SJSA1 (cell line): Measurements from ENCODE around the gene CSMD2. TPM values are rescaled to one million over a fixed set of nuclear protein-coding genes. Genes with fewer than 3 reads are reported as not detected.
A peak's percentile ranks its signal among the peaks of the same experiment; 100 is the strongest.

ENCODE experiments used
- DNase-seq, 2 experiments: peaks; one replicate each; pipeline ENCODE4 v3.0.0-alpha.2; 2015 to 2020; ENCODE audit warnings: low spot score in 2 of 2, low read depth in 1 of 2
- H3K27ac ChIP-seq: fragments of 250-450 bp; sonication (Bioruptor Pico); 2 replicates; pipeline ENCODE4 v1.5.1; 2020; ENCODE audit warnings: mild to moderate bottlenecking, moderate library complexity
- H3K27me3 ChIP-seq: fragments of 250-450 bp; sonication (Bioruptor Pico); replicated peaks from 2 replicates; pipeline ENCODE4 v1.5.1; 2020; ENCODE audit warnings: mild to moderate bottlenecking, moderate library complexity
- H3K36me3 ChIP-seq: fragments of 250-450 bp; sonication (Bioruptor Pico); 2 replicates; pipeline ENCODE4 v1.5.1; 2020; ENCODE audit warnings: mild to moderate bottlenecking
- H3K4me1 ChIP-seq: fragments of 250-450 bp; sonication (Bioruptor Pico); replicated peaks from 2 replicates; pipeline ENCODE4 v1.6.1; 2021; ENCODE audit warnings: mild to moderate bottlenecking
- H3K4me3 ChIP-seq: fragments of 250-450 bp; sonication (Bioruptor Pico); 2 replicates; pipeline ENCODE4 v1.5.1; 2020; ENCODE audit warnings: mild to moderate bottlenecking
- H3K9me3 ChIP-seq: fragments of 250-450 bp; sonication (Bioruptor Pico); replicated peaks from 2 replicates; pipeline ENCODE4 v1.5.1; 2020; ENCODE audit warnings: mild to moderate bottlenecking
- total RNA-seq: library from RNA; depleted of rRNA; stranded (reverse); fragments of >200 nt; shearing (Covaris generic); gene quantifications from 2 replicates; pipeline ENCODE4 v1.2.3, GENCODE V29; 2014

The CSMD2 gene
- total RNA-seq, 1 experiment from 2014 or later = 0.87 TPM

DNA sequence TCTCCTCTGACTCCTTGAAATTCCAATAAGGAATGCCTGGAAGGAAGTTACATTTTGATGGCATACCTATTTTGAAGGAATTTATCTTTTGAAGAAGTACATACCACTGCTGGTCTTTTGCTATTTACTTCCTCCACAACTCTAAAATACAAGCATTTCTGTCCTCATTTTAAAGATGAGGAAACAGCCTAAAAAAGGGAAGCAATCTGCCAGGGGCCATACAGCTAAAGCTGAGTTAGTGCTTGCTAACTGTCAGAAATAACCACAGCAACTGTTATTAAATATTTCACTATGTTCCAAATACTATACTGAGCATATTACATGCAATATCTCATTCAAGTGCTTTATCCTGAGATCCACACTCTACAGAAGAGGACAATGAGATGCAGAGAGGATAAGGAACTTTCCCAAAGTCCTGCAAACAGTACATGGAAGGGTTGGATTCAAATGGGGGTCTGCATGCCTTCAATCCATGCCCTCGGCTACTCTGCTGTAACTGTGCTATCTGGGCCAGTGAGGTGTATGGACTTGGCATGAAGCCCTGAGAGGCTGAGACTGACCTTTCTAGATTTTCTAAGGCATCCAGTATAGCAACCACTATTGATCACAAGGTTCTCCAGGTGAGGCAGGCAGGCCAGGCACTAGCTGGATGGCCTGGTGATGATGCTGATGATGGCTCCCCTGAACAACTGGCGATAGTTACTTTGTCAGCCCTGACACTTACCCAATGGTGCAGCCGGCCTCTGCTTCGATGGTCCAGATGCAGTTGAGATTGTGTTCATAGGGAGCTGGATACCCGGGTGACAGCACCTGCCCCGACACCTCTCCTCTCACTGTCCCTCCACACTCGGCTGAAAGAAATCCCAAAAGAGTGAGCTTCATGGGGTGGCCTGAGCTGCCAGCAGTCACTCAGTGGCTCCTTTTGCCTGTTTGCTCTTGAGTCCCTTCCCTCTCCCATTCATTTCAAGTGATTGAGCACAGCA, 472.5 kb downstream of the CSMD2 start:
- H3K27ac ChIP-seq = no peak overlapping the region
- 0 out of 2 replicates have a peak, but pooled peaks cover 3% of the 10 kb centered on the region for H3K27me3 ChIP-seq
- no peaks in the 10 kb centered on the region for H3K9me3 ChIP-seq
- H3K36me3 ChIP-seq = no peaks in the 10 kb centered on the region
- no peak for DNase-seq
- no peaks in the 10 kb centered on the region for H3K4me1 ChIP-seq
- no peak overlapping the region for H3K4me3 ChIP-seq

DNA sequence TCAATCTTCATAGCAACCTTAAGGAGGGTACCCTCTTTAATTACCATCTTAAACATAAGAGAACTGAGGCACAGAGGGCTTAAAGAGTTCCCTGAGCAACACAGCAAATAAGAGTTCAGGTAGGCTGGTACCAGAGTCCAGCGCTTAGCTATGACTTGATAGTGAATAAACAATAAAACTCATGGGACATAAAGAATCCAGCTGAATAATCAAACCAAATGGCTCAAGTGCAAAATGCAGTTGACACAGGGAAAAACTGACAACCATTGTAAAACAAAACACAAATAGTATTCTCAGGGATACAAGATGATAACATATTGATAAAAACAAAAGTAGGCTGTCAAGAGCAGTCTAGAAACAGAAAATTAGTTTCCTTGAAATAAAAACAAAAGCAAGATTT, 478.0 kb downstream of the CSMD2 start:
- H3K36me3 ChIP-seq = no peaks in the 10 kb centered on the region
- no peaks in the 10 kb centered on the region for H3K9me3 ChIP-seq
- H3K27ac ChIP-seq = no peak overlapping the region
- no peaks in the 10 kb centered on the region for H3K27me3 ChIP-seq
- no peak overlapping the region for H3K4me3 ChIP-seq
- no peaks in the 10 kb centered on the region for H3K4me1 ChIP-seq
- no peak for DNase-seq

DNA sequence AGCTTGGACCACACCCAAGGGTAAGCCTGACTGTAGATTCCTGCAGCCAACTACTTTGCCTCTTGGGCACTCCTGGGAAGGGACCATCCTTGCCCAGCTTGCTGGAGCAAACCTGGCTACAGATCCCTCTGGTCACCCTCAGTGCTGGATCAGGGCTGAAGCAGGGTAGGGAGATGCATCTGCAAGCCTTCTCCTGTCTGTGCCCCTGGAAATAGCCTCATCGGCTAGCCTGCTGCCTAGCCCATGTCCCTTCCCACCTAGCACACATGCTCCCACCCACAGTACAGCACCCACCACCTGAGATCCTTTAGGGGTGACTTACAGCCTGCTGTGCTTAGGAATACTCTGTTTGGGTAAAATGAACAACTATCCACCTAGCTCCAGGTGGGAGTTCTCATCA, 478.5 kb downstream of the CSMD2 start:
- H3K4me1 ChIP-seq = no peaks in the 10 kb centered on the region
- H3K27ac ChIP-seq = no peak overlapping the region
- peak in 1 of 2 experiments; percentile 25 for DNase-seq
- H3K9me3 ChIP-seq = no peaks in the 10 kb centered on the region
- no peak overlapping the region for H3K4me3 ChIP-seq
- H3K36me3 ChIP-seq = no peaks in the 10 kb centered on the region
- H3K27me3 ChIP-seq = no peaks in the 10 kb centered on the region

DNA sequence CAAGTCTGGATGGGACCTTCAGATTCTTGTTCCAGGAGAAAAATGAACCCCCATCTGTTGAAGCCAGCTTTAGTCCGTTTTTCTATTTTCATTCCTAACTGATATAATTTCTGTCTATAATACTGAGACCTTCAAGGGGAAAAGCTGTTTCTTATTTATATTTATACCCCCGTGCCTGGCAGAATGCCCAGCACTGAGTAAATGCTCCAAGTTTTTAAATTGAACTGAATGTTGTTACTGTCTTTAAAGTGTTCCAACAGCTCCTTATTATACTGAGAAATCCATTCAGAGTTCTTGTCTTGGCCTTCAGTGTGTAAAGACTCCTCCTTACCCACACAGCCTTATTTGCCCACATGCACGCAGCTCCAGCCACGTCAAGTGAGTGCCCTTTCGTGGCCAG, 479.8 kb downstream of the CSMD2 start:
- DNase-seq = no peak
- H3K27me3 ChIP-seq = no peaks in the 10 kb centered on the region
- no peaks in the 10 kb centered on the region for H3K9me3 ChIP-seq
- no peaks in the 10 kb centered on the region for H3K36me3 ChIP-seq
- H3K4me3 ChIP-seq = no peak overlapping the region
- H3K4me1 ChIP-seq = no peaks in the 10 kb centered on the region
- H3K27ac ChIP-seq = no peak overlapping the region

DNA sequence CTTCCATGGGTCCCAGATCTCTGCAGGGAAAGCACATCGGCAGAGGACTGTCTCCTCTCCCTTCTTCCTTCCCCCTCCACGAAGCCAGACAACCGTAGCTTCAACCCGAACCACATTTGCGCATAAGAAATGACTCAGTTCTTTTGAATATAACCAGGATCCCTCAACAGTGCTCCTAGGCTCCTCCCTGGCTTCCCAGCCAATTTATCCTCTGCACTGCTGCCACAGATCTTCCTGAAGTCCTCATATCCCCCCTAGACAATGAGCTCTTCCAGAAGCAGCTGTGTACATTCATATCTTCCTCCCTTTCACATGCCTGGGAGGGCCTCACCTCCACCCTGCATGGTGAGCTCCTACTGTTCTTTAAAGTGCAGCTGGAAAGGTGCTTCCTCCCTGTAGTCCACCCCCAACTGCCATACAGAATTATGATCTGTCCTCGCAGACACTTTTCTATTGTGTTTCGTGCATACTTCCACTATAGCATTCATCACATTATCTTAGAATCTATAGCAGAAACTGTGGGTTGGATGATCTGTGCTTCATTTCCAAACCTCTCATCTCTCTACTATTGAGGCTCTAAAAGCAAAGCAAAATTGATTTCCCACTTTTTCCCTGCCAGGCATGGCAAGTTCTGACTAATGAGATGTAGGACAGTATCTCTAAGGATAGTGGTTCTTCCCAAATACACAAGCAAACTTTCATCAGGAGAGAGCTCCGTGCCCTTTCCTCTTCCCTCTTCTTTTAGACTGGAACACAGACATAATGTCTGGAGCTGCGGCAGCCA, 480.4 kb downstream of the CSMD2 start:
- Histone ChIP-seq H3K4me3 (no peak overlapping the region), H3K27ac (no peak overlapping the region)
- DNase-seq = no peak

DNA sequence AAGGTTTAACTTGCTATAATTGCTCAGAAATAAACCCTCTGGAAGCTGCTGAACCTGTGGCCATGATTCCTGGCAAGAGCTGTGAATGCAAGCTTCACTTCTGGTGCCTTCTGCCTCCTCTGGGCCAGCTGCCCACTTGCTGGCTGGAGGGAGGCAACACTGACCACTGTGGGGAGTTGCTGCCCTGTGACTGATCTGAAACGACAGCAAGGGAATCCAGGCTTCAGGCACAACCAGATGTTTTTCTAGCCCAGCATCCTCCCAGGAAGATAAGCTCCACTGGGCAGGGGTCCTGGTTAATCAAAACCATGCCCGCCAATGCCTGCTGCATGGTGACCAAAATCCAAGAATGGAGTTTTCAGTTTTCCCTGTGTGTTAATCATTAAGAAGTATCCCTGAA, 481.1 kb downstream of the CSMD2 start:
- H3K4me3 ChIP-seq = no peak overlapping the region
- H3K4me1 ChIP-seq = no peaks in the 10 kb centered on the region
- H3K27me3 ChIP-seq = no peaks in the 10 kb centered on the region
- DNase-seq = no peak
- H3K9me3 ChIP-seq = no peaks in the 10 kb centered on the region
- H3K36me3 ChIP-seq = no peaks in the 10 kb centered on the region
- no peak overlapping the region for H3K27ac ChIP-seq

More for the DNA sequence above, 480.4 kb downstream of the CSMD2 start:
- H3K9me3 ChIP-seq = no peaks in the 10 kb centered on the region
- no peaks in the 10 kb centered on the region for H3K36me3 ChIP-seq
- H3K4me1 ChIP-seq = no peaks in the 10 kb centered on the region
- H3K27me3 ChIP-seq = no peaks in the 10 kb centered on the region

DNA sequence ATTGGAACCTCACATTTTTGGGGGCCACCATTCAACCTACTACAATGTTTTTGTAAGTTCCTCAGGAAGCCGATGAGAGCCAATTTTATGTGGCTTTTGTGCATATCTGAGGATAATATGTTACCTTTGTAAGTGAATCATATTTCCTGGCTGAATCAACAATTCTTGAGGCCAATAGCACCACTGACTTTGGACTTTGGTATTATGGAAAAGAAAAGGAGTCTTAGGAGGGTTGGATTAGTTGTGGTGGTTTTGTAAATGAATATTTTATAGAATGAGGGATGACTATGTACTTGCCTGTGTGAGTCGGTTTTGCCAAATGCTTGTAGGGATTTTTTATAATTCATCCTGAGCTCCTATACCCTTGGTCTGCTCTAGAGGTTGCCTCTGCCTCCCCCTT, 482.7 kb downstream of the CSMD2 start:
- Histone ChIP-seq H3K27ac (no peak overlapping the region), H3K4me3 (no peak overlapping the region), H3K36me3 (no peaks in the 10 kb centered on the region), H3K27me3 (no peaks in the 10 kb centered on the region), H3K9me3 (no peaks in the 10 kb centered on the region), H3K4me1 (no peaks in the 10 kb centered on the region)
- DNase-seq = no peak

DNA sequence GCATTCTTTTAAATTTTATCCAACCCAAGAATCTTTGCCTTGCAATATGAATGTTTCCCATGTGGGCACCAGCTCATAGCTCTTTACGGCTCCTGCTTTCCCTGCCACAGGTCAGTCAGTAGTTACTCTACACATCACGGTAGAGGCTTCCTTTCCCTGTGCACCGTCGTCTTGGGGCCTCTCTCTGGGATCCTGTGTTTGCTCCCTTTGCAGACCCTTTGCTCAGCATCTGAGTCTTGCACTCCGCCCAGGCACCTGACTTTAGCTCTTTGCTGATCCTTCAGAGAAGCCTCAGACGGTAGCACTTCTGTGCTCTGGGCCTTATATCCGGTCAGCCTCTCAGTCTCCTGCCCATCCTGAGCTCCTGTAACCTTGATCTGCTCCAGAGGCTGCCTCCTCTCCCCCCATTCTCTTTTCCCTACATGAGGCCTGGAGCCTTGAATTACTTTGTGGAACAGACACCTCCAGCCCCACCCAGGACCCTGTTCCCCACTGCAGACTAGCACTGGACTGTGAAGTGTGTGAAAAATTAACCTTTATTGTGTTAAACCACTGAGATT, 484.7 kb downstream of the CSMD2 start:
- no peaks in the 10 kb centered on the region for H3K9me3 ChIP-seq
- peak in 1 of 2 experiments; percentile 25 for DNase-seq

DNA sequence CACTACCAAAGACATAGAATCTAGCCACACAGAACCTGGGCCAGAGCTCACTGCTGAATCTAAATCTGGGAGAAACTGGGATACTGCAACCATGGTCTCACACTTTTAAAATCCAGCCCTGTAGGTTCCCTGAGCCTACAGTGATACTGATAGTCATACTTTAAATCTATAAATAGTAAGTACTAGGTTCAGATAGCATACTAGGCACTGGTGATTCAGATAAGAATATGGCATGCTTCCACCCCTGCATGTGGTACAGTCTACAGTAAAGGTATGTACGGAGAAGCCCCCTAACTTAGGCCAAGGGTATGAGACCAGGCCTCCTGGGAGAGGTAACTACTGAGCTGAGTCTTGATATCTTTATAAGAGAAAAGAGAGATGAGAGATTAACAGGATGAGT, 494.5 kb downstream of the CSMD2 start:
- DNase-seq = no peak
- H3K27ac ChIP-seq = no peak overlapping the region
- H3K9me3 ChIP-seq = no peaks in the 10 kb centered on the region
- no peaks in the 10 kb centered on the region for H3K27me3 ChIP-seq
- H3K4me1 ChIP-seq = no peaks in the 10 kb centered on the region
- H3K36me3 ChIP-seq = no peaks in the 10 kb centered on the region
- H3K4me3 ChIP-seq = no peak overlapping the region

More for the DNA sequence above, 484.7 kb downstream of the CSMD2 start:
- Histone ChIP-seq H3K4me3 (no peak overlapping the region), H3K27ac (no peak overlapping the region), H3K27me3 (no peaks in the 10 kb centered on the region), H3K4me1 (no peaks in the 10 kb centered on the region), H3K36me3 (no peaks in the 10 kb centered on the region)

DNA sequence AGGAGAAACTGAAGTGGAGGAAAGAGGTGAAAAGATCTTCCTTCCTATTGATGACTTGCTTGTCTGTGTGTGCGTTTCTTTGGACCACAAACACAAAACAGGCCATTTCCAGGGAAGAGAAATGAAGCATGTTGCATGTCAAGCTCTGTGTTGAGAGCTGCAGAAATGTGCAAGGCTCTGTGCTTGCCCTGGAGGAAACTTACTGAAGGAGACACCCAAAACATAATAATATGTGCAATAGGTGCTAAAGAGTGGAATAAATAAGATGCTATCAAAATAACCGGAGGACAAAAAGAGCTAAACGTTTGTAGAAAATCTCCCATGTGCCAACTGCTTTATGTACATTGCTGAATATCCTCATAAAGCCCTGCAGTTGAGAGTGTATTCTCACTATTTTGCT, 496.3 kb downstream of the CSMD2 start:
- Histone ChIP-seq H3K9me3 (no peaks in the 10 kb centered on the region), H3K36me3 (no peaks in the 10 kb centered on the region), H3K27me3 (no peaks in the 10 kb centered on the region), H3K27ac (no peak overlapping the region), H3K4me1 (no peaks in the 10 kb centered on the region), H3K4me3 (no peak overlapping the region)
- no peak for DNase-seq

DNA sequence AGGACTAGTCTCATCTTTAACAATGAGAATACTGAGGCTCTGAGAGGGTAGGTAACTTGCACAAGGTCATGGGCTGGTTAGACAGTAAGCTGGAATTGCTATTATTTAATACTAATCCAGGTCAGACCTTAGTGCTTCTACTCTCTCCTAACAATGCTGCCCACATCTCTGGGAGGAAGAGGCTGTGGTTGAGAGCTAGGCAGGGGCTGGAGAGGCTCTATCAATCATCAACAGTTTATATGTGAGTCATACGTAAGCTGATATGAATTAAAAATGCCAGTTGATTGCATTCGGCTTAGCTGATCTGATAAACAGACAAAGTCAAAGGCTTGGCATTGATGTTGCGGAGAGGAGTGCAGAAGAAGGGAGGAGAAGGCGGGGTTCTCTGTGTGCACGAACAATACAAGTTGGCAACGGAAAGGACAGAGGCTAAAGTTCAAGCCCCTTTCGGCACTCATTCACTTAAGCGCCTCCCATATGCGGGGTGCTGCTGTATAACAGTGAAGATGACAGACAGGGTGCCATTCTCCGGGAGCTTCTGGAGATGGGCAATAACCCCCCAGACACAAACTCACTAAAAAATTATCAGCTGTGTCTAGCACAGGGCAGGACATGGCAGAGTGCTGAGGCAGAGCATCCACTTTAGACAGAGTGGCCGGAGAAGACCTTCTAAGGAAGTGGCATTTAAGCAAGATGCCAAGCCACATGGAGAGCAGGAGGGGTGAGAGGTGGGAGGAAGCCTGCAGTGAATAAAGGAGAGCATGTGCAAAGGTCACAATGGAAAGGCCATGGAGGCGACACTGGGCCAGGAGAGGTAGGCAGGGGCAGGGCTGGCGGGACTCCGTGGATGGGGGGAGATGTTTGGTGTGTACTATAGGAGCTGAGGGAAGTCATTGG, 497.4 kb downstream of the CSMD2 start:
- H3K4me1 ChIP-seq = no peaks in the 10 kb centered on the region
- peak in 1 of 2 experiments; percentile 16 for DNase-seq
- no peaks in the 10 kb centered on the region for H3K9me3 ChIP-seq
- H3K27ac ChIP-seq = no peak overlapping the region
- no peak overlapping the region for H3K4me3 ChIP-seq
- no peaks in the 10 kb centered on the region for H3K36me3 ChIP-seq
- H3K27me3 ChIP-seq = no peaks in the 10 kb centered on the region

DNA sequence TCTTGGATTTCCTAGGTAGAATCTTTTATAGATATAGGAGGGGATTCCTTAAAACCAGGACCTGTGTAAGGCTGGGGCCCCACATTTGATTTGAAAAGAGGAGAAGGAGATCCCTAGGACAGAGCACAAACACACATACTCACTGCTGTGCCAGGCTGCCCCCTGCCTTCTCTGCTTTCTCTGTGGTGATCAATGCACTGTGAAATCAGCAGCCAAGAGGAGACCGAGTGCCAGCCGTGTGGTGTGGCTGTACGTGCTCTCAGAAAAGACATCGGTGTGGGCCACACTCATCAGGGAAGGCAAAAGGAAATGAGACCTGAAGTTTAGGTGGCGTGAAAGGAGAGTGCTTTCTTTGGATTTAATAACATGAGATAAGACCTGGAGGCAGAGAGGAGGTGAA, 498.4 kb downstream of the CSMD2 start:
- no peaks in the 10 kb centered on the region for H3K36me3 ChIP-seq
- no peak overlapping the region for H3K27ac ChIP-seq
- peak in 1 of 2 experiments; percentile 22 for DNase-seq
- H3K4me3 ChIP-seq = no peak overlapping the region
- H3K4me1 ChIP-seq = no peaks in the 10 kb centered on the region
- H3K27me3 ChIP-seq = no peaks in the 10 kb centered on the region
- H3K9me3 ChIP-seq = no peaks in the 10 kb centered on the region

DNA sequence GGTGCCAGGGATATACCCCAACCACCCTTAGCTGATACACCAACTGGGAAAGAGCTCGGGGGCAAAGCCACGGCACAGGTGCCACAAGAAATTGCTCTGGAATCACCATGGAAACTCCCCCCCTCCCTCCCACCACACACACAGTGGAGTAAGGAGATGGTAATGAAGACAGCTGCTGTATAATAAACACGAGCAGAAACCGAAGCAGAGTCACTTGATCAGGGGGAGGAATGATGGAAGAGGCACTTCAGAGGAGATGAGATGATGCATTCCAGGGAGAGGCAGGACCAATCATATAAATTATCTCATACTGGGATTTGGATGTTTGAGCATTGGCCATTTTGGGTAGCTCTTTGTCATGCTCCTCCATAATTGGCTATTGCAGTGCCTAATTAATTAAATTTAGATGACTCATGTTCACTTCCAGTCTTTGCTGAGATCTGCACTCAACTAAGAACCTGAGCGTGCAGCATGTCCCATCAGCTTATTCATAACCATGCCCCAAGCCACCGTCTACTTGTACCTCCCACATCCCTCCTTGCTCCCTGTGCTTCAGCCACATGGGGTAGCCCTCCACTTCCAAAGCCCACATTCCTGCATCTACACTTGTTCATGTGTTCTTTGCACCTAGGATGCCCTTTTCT, 503.1 kb downstream of the CSMD2 start:
- no peaks in the 10 kb centered on the region for H3K36me3 ChIP-seq
- no peaks in the 10 kb centered on the region for H3K9me3 ChIP-seq
- no peaks in the 10 kb centered on the region for H3K4me1 ChIP-seq
- H3K27ac ChIP-seq = no peak overlapping the region
- H3K27me3 ChIP-seq = no peaks in the 10 kb centered on the region
- no peak for DNase-seq
- H3K4me3 ChIP-seq = no peak overlapping the region
